AG09309 (cell line): ENCODE results near the gene LRCH1.

ENCODE experiments used
- DNase-seq: peaks from one replicate; pipeline ENCODE4 v3.0.0-alpha.2; 2010; ENCODE audit warnings: low read depth
- H3K4me3 ChIP-seq: 2 replicates; pipeline ENCODE4 v1.5.1; 2011; ENCODE audit warnings: mild to moderate bottlenecking, low read depth, low read length, moderate library complexity; ENCODE audit not compliant: control insufficient read depth
- CTCF ChIP-seq: IDR thresholded peaks from 2 replicates; pipeline ENCODE4 v1.5.1; 2011; ENCODE audit warnings: mild to moderate bottlenecking, low read depth, low read length, inconsistent platforms; ENCODE audit not compliant: insufficient read depth, control insufficient read depth; ENCODE audit errors: missing control alignments

The LRCH1 gene

GRCh38 chr13:46628622-46629365, 75.8 kb downstream of the LRCH1 start:
- no peak overlapping the region for H3K4me3 ChIP-seq
- DNase-seq, result no peak
- TF ChIP-seq CTCF, result no peak

- TF ChIP-seq CTCF, result no peak
- DNase-seq, result no peak
- H3K4me3 ChIP-seq, result no peak overlapping the region
Measured at GRCh38 chr13:46629811-46630413, 76.9 kb downstream of the LRCH1 start.

- no peak for TF ChIP-seq CTCF
- no peak for DNase-seq
- no peak overlapping the region for H3K4me3 ChIP-seq
Measured at GRCh38 chr13:46630431-46631178, 77.6 kb downstream of the LRCH1 start.

- DNase-seq, result no peak
- H3K4me3 ChIP-seq, result no peak overlapping the region
- no peak for TF ChIP-seq CTCF
Measured at GRCh38 chr13:46631179-46631542, 78.2 kb downstream of the LRCH1 start.

GRCh38 chr13:46632176-46632575, 79.2 kb downstream of the LRCH1 start:
- TF ChIP-seq CTCF, result no peak
- no peak overlapping the region for H3K4me3 ChIP-seq
- no peak for DNase-seq

- DNase-seq, result peak; percentile 29
- no peak for TF ChIP-seq CTCF
Measured at GRCh38 chr13:46633416-46633815, 80.4 kb downstream of the LRCH1 start.

More at GRCh38 chr13:46633416-46633815, 80.4 kb downstream of the LRCH1 start:
- H3K4me3 ChIP-seq, result no peak overlapping the region
